ENCODE measurements around the gene NNAT. TPM values are rescaled to one million over a fixed set of nuclear protein-coding genes. Genes with fewer than 3 reads are reported as not detected.

Gene NNAT
- total and polyA plus RNA-seq, 2 donors (not counting 3 experiments of a cell fraction or from before 2014, with no cell fraction given), result 2.3 to 32.9 TPM

- Histone ChIP-seq H4K20me1 (replicated peaks; ENCODE audit: control insufficient read depth, extremely low read depth, insufficient read depth, low read length) (no peaks in the 10 kb centered on the region), H3K27me3 (ENCODE audit: control insufficient read depth in 2 of 2, insufficient read depth in 2 of 2, low read length in 2 of 2) (no peaks in the 10 kb centered on the region), H3K4me3 (replicated peaks in 1 of 3; ENCODE audit: insufficient read depth in 1 of 3, low read depth in 1 of 3, low read length in 3 of 3) (no peak overlapping the region), H3K4me2 (ENCODE audit: insufficient read depth, low read length) (no peak overlapping the region), H3K9ac (replicated peaks; ENCODE audit: extremely low read depth, insufficient read depth, low read length) (no peak overlapping the region), H3K9me3 (replicated peaks; ENCODE audit: control insufficient read depth, insufficient read depth, low read length) (no peaks in the 10 kb centered on the region), H3K36me3 (ENCODE audit: control insufficient read depth in 2 of 2, extremely low read depth in 1 of 2, insufficient read depth in 2 of 2, low read length in 2 of 2) (no peaks in the 10 kb centered on the region), H3K9me1 (replicated peaks; ENCODE audit: control insufficient read depth, extremely low read depth, insufficient read depth, low read length) (no peaks in the 10 kb centered on the region), H3K27ac (ENCODE audit: insufficient read depth, low read depth, low read length) (no peak overlapping the region), H3K79me2 (ENCODE audit: control insufficient read depth, insufficient read depth, low read length) (no peaks in the 10 kb centered on the region), H2AFZ (ENCODE audit: low read depth, low read length) (no peak overlapping the region), H3K4me1 (ENCODE audit: control insufficient read depth, extremely low read depth, insufficient read depth, low read length) (peaks cover 25% of the 10 kb centered on the region)
- CTCF ChIA-PET, result interaction anchor here (1.0 to 3.1 kb wide), 5 partner anchors 27 to 871 kb away, joined by 3 to 17 read pairs (median 8); no protein-coding TSS in a partner anchor
- FAIRE-seq (no peak), DNase-seq (ENCODE audit: low read depth, low spot score) (no peak)
- TF ChIP-seq POLR2AphosphoS5 (IDR thresholded peaks at IDR 0.05; ENCODE audit: insufficient read depth, low read depth, low read length) (no peak), JUN (IDR thresholded peaks at IDR 0.05; ENCODE audit: borderline replicate concordance, insufficient read depth, insufficient read length, low read depth) (no peak), GATA2 (IDR thresholded peaks at IDR 0.05; ENCODE audit: insufficient read depth, insufficient read length, low read depth, low read length) (no peak), FOS (IDR thresholded peaks at IDR 0.05; ENCODE audit: borderline replicate concordance, insufficient read depth, low read length) (no peak), POLR2A (IDR thresholded peaks at IDR 0.05; ENCODE audit: low read depth, low read length) (no peak), CTCF (IDR thresholded peaks at IDR 0.05; ENCODE audit: extremely low read depth in 1 of 2, insufficient read depth in 1 of 2, low read depth in 1 of 2, low read length in 2 of 2) (no peak), MYC (IDR thresholded peaks at IDR 0.05; ENCODE audit: low read depth, low read length) (no peak), EZH2 (IDR thresholded peaks at IDR 0.05; ENCODE audit: borderline replicate concordance, low read depth, low read length, severe bottlenecking) (no peak), MAX (IDR thresholded peaks at IDR 0.05; ENCODE audit: insufficient read depth, insufficient read length) (no peak)
- no TSS peak for BruUV-seq (replicated peaks)
- POLR2A ChIA-PET, result no interaction called here
- dilution Hi-C loops (cut with MboI; ENCODE audit: extremely low pct_ligation_motif_present, low sequenced_read_pairs) (no loop called here), intact Hi-C loops (cut with micrococcal nuclease) (no loop called here)
Measured at GRCh38 chr20:37537505-37537904, 16.5 kb downstream of the NNAT start.

Data from endothelial cell of umbilical vein (primary cell).